Ovary (tissue), 3 donors: ENCODE results near the gene CELA3B.

Experiments used
- POLR2A ChIP-seq: fragments of 450-650 bp; IDR thresholded peaks from one replicate; pipeline ENCODE4 v1.6.1; 2017; ENCODE audit warnings: antibody characterized with exemption, mild to moderate bottlenecking, moderate library complexity
- TF ChIP-seq, protein P1 (sequence below), 3 donors: fragments of 450-650 bp in 2 of 3; fragments of 200-600 bp in 1 of 3; IDR thresholded peaks; one replicate each; pipeline versions ENCODE4 v1.5.1 to v1.8.0; 2016 to 2022; ENCODE audit warnings: antibody characterized with exemption in 3 of 3, mild to moderate bottlenecking in 1 of 3
- donor health status: DM: no; HTN: no; CAD: no.

DNA sequence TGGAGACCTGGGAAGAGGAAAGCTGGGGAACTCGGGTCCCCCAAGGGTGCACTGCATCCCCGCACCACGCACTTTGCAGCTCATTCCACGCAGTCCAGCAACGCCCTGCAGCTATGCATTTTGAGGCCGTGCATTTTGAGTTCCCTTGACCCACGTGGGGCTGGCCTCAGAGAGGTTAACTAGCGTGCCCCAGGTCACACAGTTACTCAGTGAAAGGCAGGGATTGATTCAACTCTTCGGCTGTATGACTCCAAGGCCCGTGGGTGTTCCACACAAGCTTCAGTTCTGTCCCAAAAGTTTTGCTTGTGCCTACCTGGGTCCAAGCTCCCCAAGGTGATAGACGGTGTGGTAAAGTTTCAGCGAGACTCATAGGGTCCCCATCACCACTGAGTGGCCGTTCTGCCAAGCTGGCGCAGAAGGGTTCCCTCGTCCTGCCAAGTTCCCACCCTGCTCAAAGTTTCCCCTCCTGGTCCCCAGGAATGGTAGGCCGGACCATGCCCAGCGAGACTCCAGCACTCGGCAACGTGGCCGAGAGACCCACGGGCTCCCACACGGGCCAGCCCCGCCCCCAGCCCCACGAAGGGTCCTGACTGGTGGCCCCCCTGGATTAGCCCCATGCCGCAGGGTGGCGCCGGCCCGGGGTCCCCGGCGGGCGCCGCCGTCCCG, 40.3 kb upstream of the CELA3B start:
- TF ChIP-seq POLR2A = no peak
- TF ChIP-seq, protein P1, sequence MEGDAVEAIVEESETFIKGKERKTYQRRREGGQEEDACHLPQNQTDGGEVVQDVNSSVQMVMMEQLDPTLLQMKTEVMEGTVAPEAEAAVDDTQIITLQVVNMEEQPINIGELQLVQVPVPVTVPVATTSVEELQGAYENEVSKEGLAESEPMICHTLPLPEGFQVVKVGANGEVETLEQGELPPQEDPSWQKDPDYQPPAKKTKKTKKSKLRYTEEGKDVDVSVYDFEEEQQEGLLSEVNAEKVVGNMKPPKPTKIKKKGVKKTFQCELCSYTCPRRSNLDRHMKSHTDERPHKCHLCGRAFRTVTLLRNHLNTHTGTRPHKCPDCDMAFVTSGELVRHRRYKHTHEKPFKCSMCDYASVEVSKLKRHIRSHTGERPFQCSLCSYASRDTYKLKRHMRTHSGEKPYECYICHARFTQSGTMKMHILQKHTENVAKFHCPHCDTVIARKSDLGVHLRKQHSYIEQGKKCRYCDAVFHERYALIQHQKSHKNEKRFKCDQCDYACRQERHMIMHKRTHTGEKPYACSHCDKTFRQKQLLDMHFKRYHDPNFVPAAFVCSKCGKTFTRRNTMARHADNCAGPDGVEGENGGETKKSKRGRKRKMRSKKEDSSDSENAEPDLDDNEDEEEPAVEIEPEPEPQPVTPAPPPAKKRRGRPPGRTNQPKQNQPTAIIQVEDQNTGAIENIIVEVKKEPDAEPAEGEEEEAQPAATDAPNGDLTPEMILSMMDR (IDR thresholded peaks at IDR 0.05) = no peak
